ENCODE measurements around the gene EIF4E3.

DNA sequence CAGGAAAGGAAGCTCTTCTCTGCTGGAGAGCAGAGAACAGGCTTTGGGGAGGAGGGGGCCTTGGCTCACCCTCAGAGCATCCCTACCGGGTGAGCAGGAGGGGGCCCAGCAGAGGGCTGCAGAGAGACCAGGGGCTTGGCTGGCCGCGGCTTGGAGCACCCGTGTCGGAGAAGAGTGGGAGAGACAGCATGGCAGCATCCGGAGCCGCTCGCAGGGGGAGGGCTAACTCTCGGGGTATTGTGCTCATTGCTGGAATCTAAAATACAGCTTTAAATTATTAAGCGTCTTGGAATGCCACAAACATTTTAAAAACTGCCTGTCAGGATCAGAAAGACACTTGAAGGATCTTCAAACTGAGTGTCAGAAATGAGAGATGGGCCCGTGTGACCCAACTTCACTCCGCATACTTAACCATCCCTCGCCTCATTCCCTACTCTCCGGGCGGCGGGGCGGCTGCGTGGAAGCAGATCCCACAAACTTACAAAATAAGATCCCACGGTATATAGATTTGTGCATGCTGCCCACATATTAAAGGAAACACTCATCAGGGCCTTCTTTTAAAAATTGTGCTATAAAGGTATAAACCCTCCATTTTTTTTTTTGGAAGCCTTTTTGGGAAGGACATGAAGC, 53.9 kb downstream of the EIF4E3 start:
- TF ChIP-seq TAF1 (IDR thresholded peaks at IDR 0.05; ENCODE audit: borderline replicate concordance, insufficient read depth, low read length) (no peak), SIN3A (IDR thresholded peaks at IDR 0.05; ENCODE audit: borderline replicate concordance, insufficient read depth, low read length) (no peak), POLR2AphosphoS5 (IDR thresholded peaks at IDR 0.05; ENCODE audit: low read depth, low read length) (no peak)

Data from PFSK-1 (cell line).